ENCODE measurements around the gene ENAH.

DNA sequence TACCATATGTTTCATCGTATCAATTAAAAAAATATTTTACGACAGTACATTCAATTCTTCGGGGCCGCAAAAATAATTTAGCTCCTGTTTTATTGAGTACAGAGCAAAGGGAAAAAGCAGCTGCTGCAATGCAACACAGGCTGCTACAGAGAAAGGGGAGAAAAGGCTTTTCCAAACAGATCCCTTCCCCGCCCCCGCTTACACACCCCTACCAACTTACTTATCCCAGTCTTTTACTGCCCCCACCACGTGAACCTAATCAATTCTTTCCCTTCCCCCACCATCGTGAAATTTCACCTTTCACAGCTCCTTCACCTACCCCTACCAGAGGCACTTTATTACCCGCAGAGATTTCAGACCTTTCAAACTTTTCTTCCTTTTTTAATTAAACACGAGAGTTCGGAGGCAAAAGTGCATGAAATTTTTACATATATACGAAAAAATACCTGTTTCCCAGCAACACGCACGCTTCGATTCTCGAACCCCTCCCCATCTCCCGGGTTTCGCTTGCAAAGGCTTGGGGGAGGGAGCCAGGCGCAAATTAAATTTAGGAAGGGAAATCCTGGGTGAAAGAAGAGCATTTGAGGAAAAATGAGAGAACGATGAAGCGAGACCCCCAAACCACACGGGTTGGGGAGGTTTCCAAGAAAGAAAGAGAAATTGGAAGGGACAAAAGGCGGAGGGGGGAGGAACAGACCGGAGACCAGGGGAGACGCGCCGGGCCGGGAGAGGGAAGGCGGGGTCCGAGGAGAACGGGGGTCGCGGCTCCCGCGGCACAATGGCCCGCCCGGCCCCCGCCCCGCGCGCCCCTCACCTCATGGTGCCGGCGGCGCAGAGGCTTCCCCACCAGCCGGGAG is 823 bp downstream of the ENAH start:
- no peak for TF ChIP-seq POLR2A (IDR thresholded peaks at IDR 0.05)
- TF ChIP-seq, protein P1, sequence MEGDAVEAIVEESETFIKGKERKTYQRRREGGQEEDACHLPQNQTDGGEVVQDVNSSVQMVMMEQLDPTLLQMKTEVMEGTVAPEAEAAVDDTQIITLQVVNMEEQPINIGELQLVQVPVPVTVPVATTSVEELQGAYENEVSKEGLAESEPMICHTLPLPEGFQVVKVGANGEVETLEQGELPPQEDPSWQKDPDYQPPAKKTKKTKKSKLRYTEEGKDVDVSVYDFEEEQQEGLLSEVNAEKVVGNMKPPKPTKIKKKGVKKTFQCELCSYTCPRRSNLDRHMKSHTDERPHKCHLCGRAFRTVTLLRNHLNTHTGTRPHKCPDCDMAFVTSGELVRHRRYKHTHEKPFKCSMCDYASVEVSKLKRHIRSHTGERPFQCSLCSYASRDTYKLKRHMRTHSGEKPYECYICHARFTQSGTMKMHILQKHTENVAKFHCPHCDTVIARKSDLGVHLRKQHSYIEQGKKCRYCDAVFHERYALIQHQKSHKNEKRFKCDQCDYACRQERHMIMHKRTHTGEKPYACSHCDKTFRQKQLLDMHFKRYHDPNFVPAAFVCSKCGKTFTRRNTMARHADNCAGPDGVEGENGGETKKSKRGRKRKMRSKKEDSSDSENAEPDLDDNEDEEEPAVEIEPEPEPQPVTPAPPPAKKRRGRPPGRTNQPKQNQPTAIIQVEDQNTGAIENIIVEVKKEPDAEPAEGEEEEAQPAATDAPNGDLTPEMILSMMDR (IDR thresholded peaks at IDR 0.05) = no peak
